HCT116 (cell line): ENCODE results near the gene TNFRSF19. TPM values are rescaled to one million over a fixed set of nuclear protein-coding genes. Genes with fewer than 3 reads are reported as not detected.

Source experiments
- ATAC-seq: fragments of 200-7000 bp; cut with Tn5 transposase; 2 replicates; pipeline ENCODE4 v1.9.1; 2020; ENCODE audit warnings: mild to moderate bottlenecking, moderate library complexity
- BruUV-seq: library from RNA; stranded (reverse); fragments of 400-500 nt; replicated peaks from 2 replicates; lab custom pipeline; 2021; lab: Mats Ljungman, UMichigan
- CTCF ChIA-PET: fragments of 300-600 bp; sonication (Branson Sonifier 250); formaldehyde crosslinking; loops from one replicate; lab custom pipeline; 2021; ENCODE audit warnings: antibody characterized with exemption; lab: Charles Lee
- POLR2A ChIA-PET: fragments of 300-600, 350-600 bp; sonication (Branson Sonifier 250); formaldehyde crosslinking; loops from one replicate; lab custom pipeline; 2021; ENCODE audit warnings: antibody characterized with exemption; lab: Charles Lee
- RAD21 ChIA-PET, 2 experiments: fragments of 300-600 bp; sonication (Branson Sonifier 250); formaldehyde crosslinking; loops; one replicate each; lab custom pipeline; 2023; ENCODE audit warnings: low total read pairs in 2 of 2; ENCODE audit not compliant: uncharacterized antibody in 2 of 2, unreplicated experiment in 2 of 2, low non-redundant PET in 1 of 2; lab: Charles Lee
- DNase-seq: peaks from one replicate; pipeline ENCODE4 v3.0.0-alpha.2; 2010; ENCODE audit warnings: low read depth, low spot score
- H2AFZ ChIP-seq: fragments of 200-600 bp; shearing (Covaris generic), sonication (generic); 2 replicates; pipeline ENCODE4 v1.6.1; 2017; ENCODE audit warnings: low read depth, mixed run types, mixed read lengths, antibody characterized with exemption, low read length; ENCODE audit not compliant: poor library complexity, severe bottlenecking
- H3K27ac ChIP-seq: 2 replicates; pipeline ENCODE4 v1.5.1; 2012; ENCODE audit warnings: low read depth, low read length
- H3K27me3 ChIP-seq: fragments of 200-600 bp; sonication (generic); 2 replicates; pipeline ENCODE4 v1.6.1; 2016; ENCODE audit warnings: mixed run types, low read length, mixed read lengths; ENCODE audit not compliant: insufficient read depth
- H3K36me3 ChIP-seq, 2 experiments: fragments of 200-500 bp in 1 of 2; fragments of 200-600 bp in 1 of 2; sonication (Bioruptor generic) in 1 of 2; sonication (generic) in 1 of 2; 2 replicates each; pipeline versions ENCODE4 v1.5.1 to v1.6.1; 2014 to 2016; ENCODE audit warnings: low read length in 2 of 2, inconsistent platforms in 1 of 2, mixed read lengths in 1 of 2, mixed run types in 1 of 2; ENCODE audit not compliant: insufficient read depth in 2 of 2, control insufficient read depth in 1 of 2
- H3K4me1 ChIP-seq, 2 experiments: fragments of 200-600 bp in 1 of 2; sonication (generic) in 1 of 2; 2 replicates each; pipeline versions ENCODE4 v1.5.1 to v1.6.1; 2012 to 2017; ENCODE audit warnings: low read length in 2 of 2, inconsistent platforms in 1 of 2, mild to moderate bottlenecking in 1 of 2, mixed read lengths in 1 of 2, mixed run types in 1 of 2, moderate library complexity in 1 of 2; ENCODE audit not compliant: insufficient read depth in 2 of 2, control insufficient read depth in 1 of 2
- H3K4me2 ChIP-seq: fragments of 200-600 bp; sonication (generic); 2 replicates; pipeline ENCODE4 v1.6.1; 2017; ENCODE audit warnings: mixed run types, low read length, mixed read lengths
- H3K4me3 ChIP-seq, 2 experiments: fragments of 200-600 bp in 1 of 2; sonication (generic) in 1 of 2; replicated peaks in 1 of 2; 2 replicates each; pipeline ENCODE4 v1.5.1; 2011 to 2016; ENCODE audit warnings: low read length in 2 of 2, control low read depth in 1 of 2, low read depth in 1 of 2, mild to moderate bottlenecking in 1 of 2, mixed read lengths in 1 of 2, mixed run types in 1 of 2
- H3K79me2 ChIP-seq: fragments of 200-600 bp; sonication (generic); 2 replicates; pipeline ENCODE4 v1.6.1; 2017; ENCODE audit warnings: mild to moderate bottlenecking, mixed run types, low read length, moderate library complexity, mixed read lengths; ENCODE audit not compliant: insufficient read depth
- H3K9ac ChIP-seq: fragments of 200-600 bp; sonication (generic); 2 replicates; pipeline ENCODE4 v1.6.1; 2016; ENCODE audit warnings: low read length, mixed read lengths
- H3K9me2 ChIP-seq: fragments of 200-600 bp; sonication (generic), shearing (Covaris generic); 2 replicates; pipeline ENCODE4 v1.6.1; 2017; ENCODE audit warnings: mixed run types, mild to moderate bottlenecking, moderate library complexity; ENCODE audit not compliant: insufficient read depth
- H3K9me3 ChIP-seq, 2 experiments: fragments of 200-500 bp in 1 of 2; fragments of 200-600 bp in 1 of 2; sonication (Bioruptor generic) in 1 of 2; sonication (generic) in 1 of 2; 2 replicates each; pipeline ENCODE4 v1.6.1; 2014 to 2017; ENCODE audit warnings: low read length in 2 of 2, mixed read lengths in 2 of 2, inconsistent platforms in 1 of 2, low read depth in 1 of 2, mild to moderate bottlenecking in 1 of 2, mixed run types in 1 of 2, moderate library complexity in 1 of 2; ENCODE audit not compliant: control insufficient read depth in 1 of 2, insufficient read depth in 1 of 2
- H4K20me1 ChIP-seq: fragments of 200-600 bp; sonication (generic), shearing (Covaris generic); 2 replicates; pipeline ENCODE4 v1.6.1; 2017; ENCODE audit warnings: mixed run types, mild to moderate bottlenecking, moderate library complexity; ENCODE audit not compliant: insufficient read depth
- ATF3 ChIP-seq: IDR thresholded peaks from 2 replicates; pipeline ENCODE4 v1.6.1; 2012
- CBX3 ChIP-seq: IDR thresholded peaks from 2 replicates; pipeline ENCODE4 v1.6.1; 2012; ENCODE audit warnings: low read depth
- CEBPB ChIP-seq: IDR thresholded peaks from 2 replicates; pipeline ENCODE4 v1.6.1; 2012; ENCODE audit warnings: low read depth
- EGR1 ChIP-seq: IDR thresholded peaks from 2 replicates; pipeline ENCODE4 v1.6.1; 2012; ENCODE audit warnings: low read depth
- EZH2 ChIP-seq: fragments of 200-600 bp; sonication (generic); IDR thresholded peaks from 2 replicates; pipeline ENCODE4 v1.6.1; 2017; ENCODE audit warnings: antibody characterized with exemption, mixed run types
- EZH2phosphoT487 ChIP-seq: fragments of 200-600 bp; IDR thresholded peaks from 2 replicates; pipeline ENCODE4 v1.6.1; 2018; ENCODE audit warnings: antibody characterized with exemption, borderline replicate concordance
- FOSL1 ChIP-seq: IDR thresholded peaks from 2 replicates; pipeline ENCODE4 v1.6.1; 2012; ENCODE audit warnings: low read depth
- JUND ChIP-seq: IDR thresholded peaks from 2 replicates; pipeline ENCODE4 v1.6.1; 2012
- RAD21 ChIP-seq: IDR thresholded peaks from 2 replicates; pipeline ENCODE4 v1.6.1; 2012; ENCODE audit warnings: low read depth, mild to moderate bottlenecking
- SRF ChIP-seq: IDR thresholded peaks from 2 replicates; pipeline ENCODE4 v1.6.1; 2012; ENCODE audit warnings: low read depth
- TCF7L2 ChIP-seq: IDR thresholded peaks from 2 replicates; pipeline ENCODE4 v1.7.0; 2011; ENCODE audit warnings: borderline replicate concordance, inconsistent platforms; ENCODE audit not compliant: insufficient read depth, insufficient read length; ENCODE audit errors: extremely low read depth
- ZFX ChIP-seq: fragments of 450-650 bp; IDR thresholded peaks from 2 replicates; pipeline ENCODE4 v1.6.1; 2017
- intact Hi-C: fragments of 100-400 bp; cut with micrococcal nuclease; formaldehyde crosslinking; loops from 2 replicates; pipeline ENCODE4 v1.10.0; 2022
- total RNA-seq: library from RNA; stranded (reverse); gene quantifications from one replicate; pipeline ENCODE4 v1.2.1, GENCODE V29; 2021; ENCODE audit not compliant: unreplicated experiment
- TF ChIP-seq, protein P1 (sequence below): IDR thresholded peaks from 2 replicates; pipeline ENCODE4 v1.6.1; 2012
- TF ChIP-seq, protein P2 (sequence below): IDR thresholded peaks from 2 replicates; pipeline ENCODE4 v1.6.1; 2012; ENCODE audit warnings: low read depth
- TF ChIP-seq, protein P3 (sequence below): IDR thresholded peaks from 2 replicates; pipeline ENCODE4 v1.6.1; 2011; ENCODE audit warnings: mild to moderate bottlenecking, low read length, moderate library complexity; ENCODE audit not compliant: insufficient replicate concordance; ENCODE audit errors: extremely low read depth
- TF ChIP-seq, protein P4 (sequence below), 3 experiments: fragments of 200-600 bp in 1 of 3; sonication (generic) in 1 of 3; IDR thresholded peaks in 2 of 3; conservative IDR thresholded peaks in 1 of 3; 2 replicates each; pipeline ENCODE4 v1.5.1; 2012 to 2017; ENCODE audit warnings: low read depth in 2 of 3, low read length in 2 of 3, antibody characterized with exemption in 1 of 3, borderline replicate concordance in 1 of 3, control low read depth in 1 of 3, mild to moderate bottlenecking in 1 of 3, mixed read lengths in 1 of 3, mixed run types in 1 of 3, moderate library complexity in 1 of 3; ENCODE audit not compliant: insufficient read depth in 1 of 3

TNFRSF19 gene
- total RNA-seq, 1 experiment from 2014 or later = 1.1 TPM

GRCh38 chr13:23658929-23659541 is 88.8 kb downstream of the TNFRSF19 start:
- peaks cover 7% of the 10 kb centered on the region; the same call in 1 of the 2 replicates for H3K27me3 ChIP-seq
- POLR2A ChIA-PET = no interaction called here
- H3K4me2 ChIP-seq = no peak overlapping the region
- no peak overlapping the region for H2AFZ ChIP-seq
- CTCF ChIA-PET = no interaction called here
- H3K9me2 ChIP-seq = no peaks in the 10 kb centered on the region
- no peak overlapping the region for H3K9ac ChIP-seq
- H3K4me3 ChIP-seq = no peak overlapping the region
- no TSS peak for BruUV-seq
- no peaks in the 10 kb centered on the region for H3K9me3 ChIP-seq
- H3K79me2 ChIP-seq = no peaks in the 10 kb centered on the region
- no peaks in the 10 kb centered on the region for H4K20me1 ChIP-seq
- H3K4me1 ChIP-seq = no peaks in the 10 kb centered on the region
- ATAC-seq (no peak), DNase-seq (no peak)
- H3K27ac ChIP-seq = no peak overlapping the region
- no peaks in the 10 kb centered on the region for H3K36me3 ChIP-seq
- intact Hi-C loops = no loop called here
- RAD21 ChIA-PET = no interaction called here
- TF ChIP-seq EGR1 (no peak), RAD21 (no peak), CBX3 (no peak), EZH2phosphoT487 (no peak), ZFX (no peak), FOSL1 (no peak), CEBPB (no peak), TCF7L2 (no peak), JUND (no peak), ATF3 (no peak), SRF (no peak), EZH2 (no peak)
- TF ChIP-seq, protein P1, sequence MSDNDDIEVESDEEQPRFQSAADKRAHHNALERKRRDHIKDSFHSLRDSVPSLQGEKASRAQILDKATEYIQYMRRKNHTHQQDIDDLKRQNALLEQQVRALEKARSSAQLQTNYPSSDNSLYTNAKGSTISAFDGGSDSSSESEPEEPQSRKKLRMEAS = no peak
- TF ChIP-seq, protein P2, sequence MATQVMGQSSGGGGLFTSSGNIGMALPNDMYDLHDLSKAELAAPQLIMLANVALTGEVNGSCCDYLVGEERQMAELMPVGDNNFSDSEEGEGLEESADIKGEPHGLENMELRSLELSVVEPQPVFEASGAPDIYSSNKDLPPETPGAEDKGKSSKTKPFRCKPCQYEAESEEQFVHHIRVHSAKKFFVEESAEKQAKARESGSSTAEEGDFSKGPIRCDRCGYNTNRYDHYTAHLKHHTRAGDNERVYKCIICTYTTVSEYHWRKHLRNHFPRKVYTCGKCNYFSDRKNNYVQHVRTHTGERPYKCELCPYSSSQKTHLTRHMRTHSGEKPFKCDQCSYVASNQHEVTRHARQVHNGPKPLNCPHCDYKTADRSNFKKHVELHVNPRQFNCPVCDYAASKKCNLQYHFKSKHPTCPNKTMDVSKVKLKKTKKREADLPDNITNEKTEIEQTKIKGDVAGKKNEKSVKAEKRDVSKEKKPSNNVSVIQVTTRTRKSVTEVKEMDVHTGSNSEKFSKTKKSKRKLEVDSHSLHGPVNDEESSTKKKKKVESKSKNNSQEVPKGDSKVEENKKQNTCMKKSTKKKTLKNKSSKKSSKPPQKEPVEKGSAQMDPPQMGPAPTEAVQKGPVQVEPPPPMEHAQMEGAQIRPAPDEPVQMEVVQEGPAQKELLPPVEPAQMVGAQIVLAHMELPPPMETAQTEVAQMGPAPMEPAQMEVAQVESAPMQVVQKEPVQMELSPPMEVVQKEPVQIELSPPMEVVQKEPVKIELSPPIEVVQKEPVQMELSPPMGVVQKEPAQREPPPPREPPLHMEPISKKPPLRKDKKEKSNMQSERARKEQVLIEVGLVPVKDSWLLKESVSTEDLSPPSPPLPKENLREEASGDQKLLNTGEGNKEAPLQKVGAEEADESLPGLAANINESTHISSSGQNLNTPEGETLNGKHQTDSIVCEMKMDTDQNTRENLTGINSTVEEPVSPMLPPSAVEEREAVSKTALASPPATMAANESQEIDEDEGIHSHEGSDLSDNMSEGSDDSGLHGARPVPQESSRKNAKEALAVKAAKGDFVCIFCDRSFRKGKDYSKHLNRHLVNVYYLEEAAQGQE = no peak
- TF ChIP-seq, protein P3, sequence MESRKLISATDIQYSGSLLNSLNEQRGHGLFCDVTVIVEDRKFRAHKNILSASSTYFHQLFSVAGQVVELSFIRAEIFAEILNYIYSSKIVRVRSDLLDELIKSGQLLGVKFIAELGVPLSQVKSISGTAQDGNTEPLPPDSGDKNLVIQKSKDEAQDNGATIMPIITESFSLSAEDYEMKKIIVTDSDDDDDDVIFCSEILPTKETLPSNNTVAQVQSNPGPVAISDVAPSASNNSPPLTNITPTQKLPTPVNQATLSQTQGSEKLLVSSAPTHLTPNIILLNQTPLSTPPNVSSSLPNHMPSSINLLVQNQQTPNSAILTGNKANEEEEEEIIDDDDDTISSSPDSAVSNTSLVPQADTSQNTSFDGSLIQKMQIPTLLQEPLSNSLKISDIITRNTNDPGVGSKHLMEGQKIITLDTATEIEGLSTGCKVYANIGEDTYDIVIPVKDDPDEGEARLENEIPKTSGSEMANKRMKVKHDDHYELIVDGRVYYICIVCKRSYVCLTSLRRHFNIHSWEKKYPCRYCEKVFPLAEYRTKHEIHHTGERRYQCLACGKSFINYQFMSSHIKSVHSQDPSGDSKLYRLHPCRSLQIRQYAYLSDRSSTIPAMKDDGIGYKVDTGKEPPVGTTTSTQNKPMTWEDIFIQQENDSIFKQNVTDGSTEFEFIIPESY = no peak
- TF ChIP-seq, protein P4, sequence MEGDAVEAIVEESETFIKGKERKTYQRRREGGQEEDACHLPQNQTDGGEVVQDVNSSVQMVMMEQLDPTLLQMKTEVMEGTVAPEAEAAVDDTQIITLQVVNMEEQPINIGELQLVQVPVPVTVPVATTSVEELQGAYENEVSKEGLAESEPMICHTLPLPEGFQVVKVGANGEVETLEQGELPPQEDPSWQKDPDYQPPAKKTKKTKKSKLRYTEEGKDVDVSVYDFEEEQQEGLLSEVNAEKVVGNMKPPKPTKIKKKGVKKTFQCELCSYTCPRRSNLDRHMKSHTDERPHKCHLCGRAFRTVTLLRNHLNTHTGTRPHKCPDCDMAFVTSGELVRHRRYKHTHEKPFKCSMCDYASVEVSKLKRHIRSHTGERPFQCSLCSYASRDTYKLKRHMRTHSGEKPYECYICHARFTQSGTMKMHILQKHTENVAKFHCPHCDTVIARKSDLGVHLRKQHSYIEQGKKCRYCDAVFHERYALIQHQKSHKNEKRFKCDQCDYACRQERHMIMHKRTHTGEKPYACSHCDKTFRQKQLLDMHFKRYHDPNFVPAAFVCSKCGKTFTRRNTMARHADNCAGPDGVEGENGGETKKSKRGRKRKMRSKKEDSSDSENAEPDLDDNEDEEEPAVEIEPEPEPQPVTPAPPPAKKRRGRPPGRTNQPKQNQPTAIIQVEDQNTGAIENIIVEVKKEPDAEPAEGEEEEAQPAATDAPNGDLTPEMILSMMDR (IDR thresholded peaks at IDR 0.05 in 2 of 3, conservative IDR thresholded peaks at IDR 0.05 in 1 of 3; ENCODE audit: borderline replicate concordance in 1 of 3, insufficient read depth in 1 of 3, low read depth in 2 of 3, low read length in 2 of 3) = no peak
